ENCODE results near the gene RDH8.

DNA sequence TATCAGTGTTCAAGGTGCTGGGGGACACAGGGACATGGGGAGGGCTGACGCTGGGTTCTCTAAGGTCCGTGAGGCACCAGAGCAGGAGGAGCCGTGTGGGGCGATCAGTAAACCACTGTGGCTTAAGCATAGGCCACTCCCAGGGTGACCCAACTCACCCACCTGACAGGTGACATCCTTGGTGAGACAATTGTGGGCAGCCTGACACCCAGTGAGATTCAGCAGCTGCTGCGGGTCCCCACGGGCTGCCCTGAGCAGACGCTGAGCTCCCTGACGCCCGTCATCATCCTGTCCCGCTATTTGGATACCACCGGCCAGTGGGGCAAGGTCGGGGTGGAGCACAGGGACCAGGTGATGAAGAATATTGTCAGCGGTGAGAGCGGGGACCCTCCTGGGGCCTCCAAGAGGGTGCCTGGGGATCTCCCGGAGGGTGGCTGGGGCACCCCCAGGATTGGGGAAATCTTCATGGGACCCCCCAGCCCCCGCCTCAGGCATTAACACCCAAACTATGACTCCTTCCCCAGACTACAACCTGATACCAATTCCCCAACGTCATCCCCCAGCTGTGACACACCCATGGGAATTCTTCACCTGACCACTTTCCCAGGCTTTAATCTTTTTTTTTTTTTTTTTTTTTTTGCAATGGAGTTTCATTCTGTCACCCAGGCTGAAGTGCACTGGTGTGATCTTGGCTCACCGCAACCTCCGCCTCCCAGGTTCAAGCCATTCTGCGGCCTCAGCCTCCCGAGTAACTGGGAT lies 39.5 kb downstream of the RDH8 start:
- TF ChIP-seq YY1 (IDR thresholded peaks at IDR 0.05; ENCODE audit: insufficient read depth, insufficient read length), result no peak
- no peak for TF ChIP-seq ZNF274 (IDR thresholded peaks at IDR 0.05; ENCODE audit: low read depth, low read length)
- no peak for TF ChIP-seq SUZ12 (IDR thresholded peaks at IDR 0.05; ENCODE audit: extremely low read depth, insufficient read depth, insufficient read length)
